ENCODE results near the gene RGPD8. TPM values are rescaled to one million over a fixed set of nuclear protein-coding genes. Genes with fewer than 3 reads are reported as not detected.
A peak's percentile ranks its signal among the peaks of the same experiment; 100 is the strongest.
"Not testable (repeated sequence)": the region's sequence is repeated elsewhere in the genome, so short reads cannot be mapped to it uniquely, and the experiment has no call there.

The RGPD8 gene
- total RNA-seq (10 to 100 TPM in 4 of 5 experiments, 1 to 10 TPM in 1; 8.5 to 50.6 (median 28.0) TPM), polyA plus RNA-seq (1 to 10 TPM; 3.6 to 5.7 TPM), total RNA-seq (10.6 reads per million, percentile 37 among the genes with 10 or more reads in this experiment)

GRCh38 chr2:112433480-112433879, at the start of gene RGPD8:
TSS of gene RGPD8 (minus strand) at chr2:112433645. CDS start at chr2:112433453, 192 bp downstream.
- not testable (repeated sequence) for H3K36me3 ChIP-seq (ENCODE audit: control insufficient read depth in 2 of 3, insufficient read depth in 3 of 3, low read length in 3 of 3); H3K27me3 ChIP-seq (ENCODE audit: control insufficient read depth in 2 of 2, insufficient read depth in 2 of 2, low read length in 2 of 2); H3K36me3 Mint-ChIP-seq; H3K9me3 ChIP-seq (ENCODE audit: control insufficient read depth in 2 of 3, low read length in 3 of 3); H3K4me1 ChIP-seq (ENCODE audit: control insufficient read depth in 2 of 2, insufficient read depth in 2 of 2, low read length in 2 of 2); H3K9me3 Mint-ChIP-seq
- peak; percentile 100 for ATAC-seq
- peak within 1 kb of the TSS; percentile 6 to 88 (median 84) for H3K27ac Mint-ChIP-seq
- ChIA-PET CTCF (interaction anchor here (0.7 kb wide), 2 partner anchors 174 to 339 kb away, joined by 3 to 5 read pairs; no protein-coding TSS in a partner anchor), POLR2A (interaction anchor here (1.0 kb wide), 1 partner anchor 311 kb away, joined by 3 read pairs; no protein-coding TSS in a partner anchor)
- peak within 1 kb of the TSS; percentile 69 to 89 (median 83) for H3K4me3 Mint-ChIP-seq
- intact Hi-C loops (cut with micrococcal nuclease): loop anchor here in 1 of 2 donors (2.0 to 5.0 kb wide), 2 partner anchors 49 to 175 kb away; partner anchors contain the start of gene TTL
- H3K4me1 Mint-ChIP-seq: peaks cover 7 to 30% (median 22%) of the 10 kb centered on the region in 7 donors
- peak within 1 kb of the TSS; percentile 69 for H3K27ac ChIP-seq (ENCODE audit: low read depth, low read length)
- peak within 1 kb of the TSS; percentile 20 for H3K4me3 ChIP-seq (ENCODE audit: low read length)
- peaks cover 0 to 11% (median 5%) of the 10 kb centered on the region in 5 donors for H3K27me3 Mint-ChIP-seq
- DNase-seq: peak; percentile 85 to 93 (median 90)

GRCh38 chr2:112483042-112483473, 49.6 kb upstream of the RGPD8 start:
- Histone ChIP-seq H3K4me1 (ENCODE audit: control insufficient read depth in 2 of 2, insufficient read depth in 2 of 2, low read length in 2 of 2) (peaks cover 14 to 16% of the 10 kb centered on the region in 2 donors), H3K27ac (ENCODE audit: low read depth, low read length) (peak overlapping the region; percentile 72), H3K36me3 (ENCODE audit: control insufficient read depth in 2 of 3, insufficient read depth in 3 of 3, low read length in 3 of 3) (peaks cover 0 to 10% (median 0%) of the 10 kb centered on the region in 3 experiments), H3K4me3 (ENCODE audit: low read length) (peak overlapping the region; percentile 84), H3K27me3 (ENCODE audit: control insufficient read depth in 2 of 2, insufficient read depth in 2 of 2, low read length in 2 of 2) (no peaks in the 10 kb centered on the region), H3K9me3 (ENCODE audit: control insufficient read depth in 2 of 3, low read length in 3 of 3) (no peaks in the 10 kb centered on the region)
- ChIA-PET CTCF (no interaction called here), POLR2A (interaction anchor here (0.8 kb wide), 1 partner anchor 210 kb away, joined by 3 read pairs; no protein-coding TSS in a partner anchor)
- Mint-ChIP-seq H3K9me3 (peaks cover 0 to 1% (median 0%) of the 10 kb centered on the region in 11 donors), H3K4me1 (peaks cover 17 to 47% (median 20%) of the 10 kb centered on the region in 7 donors), H3K36me3 (peaks cover 0 to 11% (median 0%) of the 10 kb centered on the region in 5 donors), H3K4me3 (peak overlapping the region; percentile 84 to 96 (median 92)), H3K27me3 (peaks cover 0 to 4% (median 0%) of the 10 kb centered on the region in 5 donors), H3K27ac (peak overlapping the region in 8 of 9 donors; percentile 22 to 92 (median 66))
- intact Hi-C loops (cut with micrococcal nuclease): loop anchor here (5.0 kb wide), 6 partner anchors 51 to 296 kb away; partner anchors contain the start of genes SLC20A1 (in 2 of the 2), RGPD8 (in 1 of the 2) and ZC3H6 (in 1 of the 2)
- ATAC-seq: no peak
- peak in 1 of 9 donors; percentile 1 for DNase-seq

- Mint-ChIP-seq H3K27ac (peak overlapping the region; percentile 45 to 92 (median 77)), H3K27me3 (peaks cover 0 to 4% (median 0%) of the 10 kb centered on the region in 5 donors), H3K4me3 (peak overlapping the region; percentile 84 to 96 (median 92)), H3K36me3 (peaks cover 0 to 11% (median 0%) of the 10 kb centered on the region in 5 donors), H3K4me1 (peaks cover 17 to 42% (median 20%) of the 10 kb centered on the region in 7 donors), H3K9me3 (peaks cover 0 to 1% (median 0%) of the 10 kb centered on the region in 11 donors)
- DNase-seq: peak in 7 of 9 donors; percentile 11 to 58 (median 20)
- ChIA-PET CTCF (no interaction called here), POLR2A (interaction anchor here (0.8 kb wide), 1 partner anchor 210 kb away, joined by 3 read pairs; no protein-coding TSS in a partner anchor)
- Histone ChIP-seq H3K9me3 (ENCODE audit: control insufficient read depth in 2 of 3, low read length in 3 of 3) (no peaks in the 10 kb centered on the region), H3K27ac (ENCODE audit: low read depth, low read length) (peak overlapping the region; percentile 72), H3K27me3 (ENCODE audit: control insufficient read depth in 2 of 2, insufficient read depth in 2 of 2, low read length in 2 of 2) (no peaks in the 10 kb centered on the region), H3K4me1 (ENCODE audit: control insufficient read depth in 2 of 2, insufficient read depth in 2 of 2, low read length in 2 of 2) (peaks cover 14 to 16% of the 10 kb centered on the region in 2 donors), H3K36me3 (ENCODE audit: control insufficient read depth in 2 of 3, insufficient read depth in 3 of 3, low read length in 3 of 3) (peaks cover 0 to 6% (median 0%) of the 10 kb centered on the region in 3 experiments), H3K4me3 (ENCODE audit: low read length) (peak overlapping the region; percentile 84)
- intact Hi-C loops (cut with micrococcal nuclease): loop anchor here (1.0 to 5.0 kb wide), 7 partner anchors 50 to 295 kb away; partner anchors contain the start of genes SLC20A1 (in 2 of the 2), RGPD8 (in 1 of the 2) and ZC3H6 (in 1 of the 2)
- ATAC-seq: peak; percentile 4
Measured at GRCh38 chr2:112482309-112483041, 49.0 kb upstream of the RGPD8 start.

- H3K27ac Mint-ChIP-seq: peak within 1 kb of the TSS; percentile 81 to 96 (median 92)
- H3K9me3 Mint-ChIP-seq: peaks cover 0 to 1% (median 0%) of the 10 kb centered on the region in 11 donors
- Histone ChIP-seq H3K9me3 (ENCODE audit: control insufficient read depth in 2 of 3, low read length in 3 of 3) (no peaks in the 10 kb centered on the region), H3K36me3 (ENCODE audit: control insufficient read depth in 2 of 3, insufficient read depth in 3 of 3, low read length in 3 of 3) (peaks cover 0 to 5% (median 0%) of the 10 kb centered on the region in 3 experiments), H3K4me1 (ENCODE audit: control insufficient read depth in 2 of 2, insufficient read depth in 2 of 2, low read length in 2 of 2) (peaks cover 14 to 16% of the 10 kb centered on the region in 2 donors), H3K4me3 (ENCODE audit: low read length) (peak within 1 kb of the TSS; percentile 84), H3K27ac (ENCODE audit: low read depth, low read length) (peak within 1 kb of the TSS; percentile 72), H3K27me3 (ENCODE audit: control insufficient read depth in 2 of 2, insufficient read depth in 2 of 2, low read length in 2 of 2) (no peaks in the 10 kb centered on the region)
- ATAC-seq (peak; percentile 88), DNase-seq (peak; percentile 68 to 93 (median 75))
- ChIA-PET POLR2A (interaction anchor here (1.2 to 1.4 kb wide), 3 partner anchors 59 to 163 kb away, joined by 3 to 5 read pairs (median 3); no protein-coding TSS in a partner anchor), CTCF (interaction anchor here (0.6 to 3.4 kb wide), 7 partner anchors 12 to 278 kb away, joined by 3 to 17 read pairs (median 3); partner anchors contain the start of gene CHCHD5)
- H3K36me3 Mint-ChIP-seq: peaks cover 0 to 11% (median 0%) of the 10 kb centered on the region in 5 donors
- H3K27me3 Mint-ChIP-seq: peaks cover 0 to 4% (median 0%) of the 10 kb centered on the region in 5 donors
- peaks cover 17 to 40% (median 20%) of the 10 kb centered on the region in 7 donors for H3K4me1 Mint-ChIP-seq
- peak within 1 kb of the TSS; percentile 91 to 99 (median 94) for H3K4me3 Mint-ChIP-seq
- intact Hi-C loops (cut with micrococcal nuclease): loop anchor here (1.0 to 5.0 kb wide), 16 partner anchors 49 to 597 kb away; partner anchors contain the start of genes POLR1B (in 2 of the 2), SLC20A1 (in 2 of the 2), ZC3H6 (in 2 of the 2) and ZC3H8 (in 2 of the 2)
Measured at GRCh38 chr2:112481528-112482233, 48.2 kb upstream of the RGPD8 start, which contains the start of gene TTL. TSS of gene TTL (plus strand) at chr2:112482156. CDS start at chr2:112482345, 189 bp downstream.

- H3K27me3 ChIP-seq (ENCODE audit: control insufficient read depth in 2 of 2, insufficient read depth in 2 of 2, low read length in 2 of 2): no peaks in the 10 kb centered on the region
- H3K4me1 Mint-ChIP-seq: peaks cover 17 to 34% (median 20%) of the 10 kb centered on the region in 7 donors
- DNase-seq (peak; percentile 66 to 84 (median 82)), ATAC-seq (peak; percentile 85)
- ChIA-PET CTCF (interaction anchor here (0.6 to 3.4 kb wide), 10 partner anchors 8 to 277 kb away, joined by 3 to 17 read pairs (median 4); partner anchors contain the start of gene CHCHD5), POLR2A (interaction anchor here (1.2 to 1.4 kb wide), 4 partner anchors 60 to 203 kb away, joined by 3 to 5 read pairs (median 3); no protein-coding TSS in a partner anchor)
- peak overlapping the region; percentile 73 for H3K4me3 ChIP-seq (ENCODE audit: low read length)
- H3K36me3 Mint-ChIP-seq: peaks cover 0 to 8% (median 0%) of the 10 kb centered on the region in 5 donors
- H3K27ac ChIP-seq (ENCODE audit: low read depth, low read length): peak overlapping the region; percentile 69
- peaks cover 14 to 16% of the 10 kb centered on the region in 2 donors for H3K4me1 ChIP-seq (ENCODE audit: control insufficient read depth in 2 of 2, insufficient read depth in 2 of 2, low read length in 2 of 2)
- peak overlapping the region; percentile 88 to 99 (median 94) for H3K4me3 Mint-ChIP-seq
- peak overlapping the region; percentile 81 to 96 (median 92) for H3K27ac Mint-ChIP-seq
- H3K27me3 Mint-ChIP-seq: peaks cover 0 to 4% (median 0%) of the 10 kb centered on the region in 5 donors
- intact Hi-C loops (cut with micrococcal nuclease): loop anchor here (1.0 to 5.0 kb wide), 15 partner anchors 49 to 597 kb away; partner anchors contain the start of genes POLR1B (in 2 of the 2), SLC20A1 (in 2 of the 2), ZC3H6 (in 2 of the 2) and ZC3H8 (in 2 of the 2)
- no peaks in the 10 kb centered on the region for H3K9me3 ChIP-seq (ENCODE audit: control insufficient read depth in 2 of 3, low read length in 3 of 3)
- peaks cover 0 to 1% (median 0%) of the 10 kb centered on the region in 11 donors for H3K9me3 Mint-ChIP-seq
- H3K36me3 ChIP-seq (ENCODE audit: control insufficient read depth in 2 of 3, insufficient read depth in 3 of 3, low read length in 3 of 3): peaks cover 0 to 5% (median 0%) of the 10 kb centered on the region in 3 experiments
Measured at GRCh38 chr2:112481050-112481527, 47.6 kb upstream of the RGPD8 start.
